ENCODE data around the gene PLA2G3.

DNA sequence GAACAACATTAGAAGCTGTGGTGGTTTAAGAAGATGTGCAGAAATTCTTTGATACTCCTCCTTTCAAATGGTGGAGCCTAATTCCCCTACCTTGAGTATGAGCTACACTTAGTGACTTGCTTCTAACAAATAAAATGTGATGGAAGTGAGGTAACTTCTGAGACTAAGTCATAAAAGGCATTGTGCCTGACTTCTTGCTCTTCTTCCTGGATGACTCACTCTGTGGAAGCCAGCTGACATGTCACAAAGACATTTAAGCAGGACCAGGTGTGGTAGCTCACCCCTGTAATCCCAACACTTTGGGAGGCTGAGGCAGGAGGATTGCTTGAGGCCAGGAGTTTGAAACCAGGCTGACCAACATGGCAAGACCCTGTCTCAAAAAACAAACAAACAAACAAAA is 3.9 kb upstream of the PLA2G3 start:
- TF ChIP-seq EP300 (IDR thresholded peaks at IDR 0.05): no peak
- TF ChIP-seq, protein P1, sequence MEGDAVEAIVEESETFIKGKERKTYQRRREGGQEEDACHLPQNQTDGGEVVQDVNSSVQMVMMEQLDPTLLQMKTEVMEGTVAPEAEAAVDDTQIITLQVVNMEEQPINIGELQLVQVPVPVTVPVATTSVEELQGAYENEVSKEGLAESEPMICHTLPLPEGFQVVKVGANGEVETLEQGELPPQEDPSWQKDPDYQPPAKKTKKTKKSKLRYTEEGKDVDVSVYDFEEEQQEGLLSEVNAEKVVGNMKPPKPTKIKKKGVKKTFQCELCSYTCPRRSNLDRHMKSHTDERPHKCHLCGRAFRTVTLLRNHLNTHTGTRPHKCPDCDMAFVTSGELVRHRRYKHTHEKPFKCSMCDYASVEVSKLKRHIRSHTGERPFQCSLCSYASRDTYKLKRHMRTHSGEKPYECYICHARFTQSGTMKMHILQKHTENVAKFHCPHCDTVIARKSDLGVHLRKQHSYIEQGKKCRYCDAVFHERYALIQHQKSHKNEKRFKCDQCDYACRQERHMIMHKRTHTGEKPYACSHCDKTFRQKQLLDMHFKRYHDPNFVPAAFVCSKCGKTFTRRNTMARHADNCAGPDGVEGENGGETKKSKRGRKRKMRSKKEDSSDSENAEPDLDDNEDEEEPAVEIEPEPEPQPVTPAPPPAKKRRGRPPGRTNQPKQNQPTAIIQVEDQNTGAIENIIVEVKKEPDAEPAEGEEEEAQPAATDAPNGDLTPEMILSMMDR (IDR thresholded peaks at IDR 0.05): no peak

All from esophagus muscularis mucosa (tissue), 3 donors.